Endothelial cell (in vitro differentiated cells): Measurements from ENCODE around the gene APOBEC3B. TPM values are rescaled to one million over a fixed set of nuclear protein-coding genes. Genes with fewer than 3 reads are reported as not detected.
A peak's percentile ranks its signal among the peaks of the same experiment; 100 is the strongest.
"Not testable (repeated sequence)": the region's sequence is repeated elsewhere in the genome, so short reads cannot be mapped to it uniquely, and the experiment has no call there.

Source experiments
- DNase-seq: peaks from one replicate; pipeline ENCODE4 v3.0.0; 2021; ENCODE audit warnings: low spot score
- H3K27ac Mint-ChIP-seq: one replicate; pipeline ENCODE4 v1.8.0; 2021; ENCODE audit warnings: mixed read lengths, inconsistent platforms; ENCODE audit not compliant: unreplicated experiment
- H3K27me3 Mint-ChIP-seq: one replicate; pipeline ENCODE4 v1.8.0; 2021; ENCODE audit warnings: mild to moderate bottlenecking, moderate library complexity, mixed read lengths, inconsistent platforms; ENCODE audit not compliant: unreplicated experiment
- H3K36me3 Mint-ChIP-seq: one replicate; pipeline ENCODE4 v1.8.0; 2021; ENCODE audit warnings: mild to moderate bottlenecking, low read depth, mixed read lengths, inconsistent platforms; ENCODE audit not compliant: unreplicated experiment
- H3K4me1 Mint-ChIP-seq: one replicate; pipeline ENCODE4 v1.8.0; 2021; ENCODE audit warnings: mild to moderate bottlenecking, mixed read lengths, inconsistent platforms; ENCODE audit not compliant: unreplicated experiment
- H3K4me3 Mint-ChIP-seq: one replicate; pipeline ENCODE4 v1.8.0; 2021; ENCODE audit warnings: mild to moderate bottlenecking, mixed read lengths, inconsistent platforms; ENCODE audit not compliant: unreplicated experiment
- H3K9me3 Mint-ChIP-seq: one replicate; pipeline ENCODE4 v1.8.0; 2021; ENCODE audit warnings: mixed read lengths, inconsistent platforms; ENCODE audit not compliant: unreplicated experiment
- total RNA-seq: library from RNA; stranded (reverse); fragmentation: NEBNext Ultra II Directional; extraction: Animal tissue kit (Norgen Biotek cat#: 25700); gene quantifications from one replicate; pipeline ENCODE4 v1.2.1, GENCODE V29; 2021; ENCODE audit not compliant: unreplicated experiment
- TF ChIP-seq, protein P1 (sequence below): fragments of 200-600 bp; sonication (generic); IDR thresholded peaks from one replicate; pipeline ENCODE4 v1.5.0; 2021; ENCODE audit warnings: antibody characterized with exemption; ENCODE audit not compliant: unreplicated experiment

Gene APOBEC3B
- total RNA-seq, 1 donor from 2014 or later = 1.0 TPM

DNA sequence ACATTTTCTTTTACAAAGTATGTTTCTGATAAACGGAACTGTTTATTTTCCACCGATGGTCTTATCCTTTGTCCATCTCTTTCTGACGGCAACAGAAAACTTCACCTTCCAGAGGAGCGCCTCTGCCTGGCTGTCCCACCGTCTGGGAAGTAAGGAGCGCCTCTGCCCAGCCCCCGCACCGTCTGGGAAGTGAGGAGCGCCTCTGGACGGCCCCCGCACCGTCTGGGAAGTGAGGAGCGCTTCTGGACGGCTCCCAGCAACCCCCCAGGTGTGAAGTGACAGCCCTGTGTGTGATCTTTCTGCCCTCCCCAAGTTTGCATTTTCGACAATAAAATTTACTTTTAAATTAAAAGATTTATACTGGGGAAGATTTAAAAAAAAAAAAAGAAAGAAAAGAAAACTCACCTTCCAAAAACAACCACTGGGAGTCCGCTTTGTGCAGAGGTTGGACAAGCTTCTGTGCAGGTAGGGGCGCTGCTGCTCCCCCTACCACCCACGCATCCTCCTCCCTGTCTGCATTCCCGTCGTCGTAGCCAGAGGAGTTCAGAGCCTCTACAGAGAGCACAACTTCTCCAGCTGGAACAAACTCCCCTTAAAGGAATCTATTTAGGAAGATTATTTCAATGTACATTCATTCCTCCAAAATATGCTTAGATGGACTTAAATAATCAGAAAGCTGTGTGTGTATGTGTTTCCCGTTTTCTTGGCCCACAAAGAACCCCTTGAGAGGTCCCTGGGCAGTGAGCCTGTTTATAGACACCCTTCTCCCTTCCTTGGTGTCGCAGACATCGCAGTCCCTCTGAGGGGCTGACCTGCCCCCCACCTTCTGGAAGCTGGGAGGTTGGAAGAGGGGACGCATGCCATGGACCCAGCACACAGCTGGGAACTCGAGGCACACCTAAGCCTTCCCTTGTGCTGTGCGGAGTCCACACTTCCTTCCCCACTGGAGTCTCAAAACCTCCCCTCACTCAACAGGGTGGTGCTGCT, 849 bp upstream of the APOBEC3B start:
- H3K4me3 Mint-ChIP-seq = no peak overlapping the region
- no peaks in the 10 kb centered on the region for H3K9me3 Mint-ChIP-seq
- peaks cover 4% of the 10 kb centered on the region for H3K36me3 Mint-ChIP-seq
- DNase-seq = no peak
- H3K27ac Mint-ChIP-seq = no peak overlapping the region
- no peaks in the 10 kb centered on the region for H3K27me3 Mint-ChIP-seq
- TF ChIP-seq, protein P1, sequence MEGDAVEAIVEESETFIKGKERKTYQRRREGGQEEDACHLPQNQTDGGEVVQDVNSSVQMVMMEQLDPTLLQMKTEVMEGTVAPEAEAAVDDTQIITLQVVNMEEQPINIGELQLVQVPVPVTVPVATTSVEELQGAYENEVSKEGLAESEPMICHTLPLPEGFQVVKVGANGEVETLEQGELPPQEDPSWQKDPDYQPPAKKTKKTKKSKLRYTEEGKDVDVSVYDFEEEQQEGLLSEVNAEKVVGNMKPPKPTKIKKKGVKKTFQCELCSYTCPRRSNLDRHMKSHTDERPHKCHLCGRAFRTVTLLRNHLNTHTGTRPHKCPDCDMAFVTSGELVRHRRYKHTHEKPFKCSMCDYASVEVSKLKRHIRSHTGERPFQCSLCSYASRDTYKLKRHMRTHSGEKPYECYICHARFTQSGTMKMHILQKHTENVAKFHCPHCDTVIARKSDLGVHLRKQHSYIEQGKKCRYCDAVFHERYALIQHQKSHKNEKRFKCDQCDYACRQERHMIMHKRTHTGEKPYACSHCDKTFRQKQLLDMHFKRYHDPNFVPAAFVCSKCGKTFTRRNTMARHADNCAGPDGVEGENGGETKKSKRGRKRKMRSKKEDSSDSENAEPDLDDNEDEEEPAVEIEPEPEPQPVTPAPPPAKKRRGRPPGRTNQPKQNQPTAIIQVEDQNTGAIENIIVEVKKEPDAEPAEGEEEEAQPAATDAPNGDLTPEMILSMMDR = peak; percentile 26
- H3K4me1 Mint-ChIP-seq = no peaks in the 10 kb centered on the region

DNA sequence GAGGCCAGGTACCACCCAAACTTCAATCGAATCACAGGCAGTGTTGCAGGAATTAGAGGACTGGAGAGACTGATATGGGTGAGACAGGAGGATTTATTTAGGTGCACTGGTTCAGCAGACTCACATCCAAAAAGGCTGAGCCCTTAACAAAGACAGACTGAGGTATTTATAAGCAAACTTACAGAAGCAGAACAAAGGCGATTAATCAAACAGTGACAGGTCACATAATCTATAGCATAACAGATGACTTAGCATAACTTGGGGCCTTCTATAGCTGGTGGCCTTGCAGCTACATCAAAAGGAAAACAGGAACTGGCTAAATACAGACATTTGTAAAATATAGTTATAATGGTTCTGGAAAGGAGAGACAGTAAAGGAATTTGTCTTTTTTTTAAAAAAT, 2.1 kb downstream of the APOBEC3B start:
- peaks cover 4% of the 10 kb centered on the region for H3K36me3 Mint-ChIP-seq

DNA sequence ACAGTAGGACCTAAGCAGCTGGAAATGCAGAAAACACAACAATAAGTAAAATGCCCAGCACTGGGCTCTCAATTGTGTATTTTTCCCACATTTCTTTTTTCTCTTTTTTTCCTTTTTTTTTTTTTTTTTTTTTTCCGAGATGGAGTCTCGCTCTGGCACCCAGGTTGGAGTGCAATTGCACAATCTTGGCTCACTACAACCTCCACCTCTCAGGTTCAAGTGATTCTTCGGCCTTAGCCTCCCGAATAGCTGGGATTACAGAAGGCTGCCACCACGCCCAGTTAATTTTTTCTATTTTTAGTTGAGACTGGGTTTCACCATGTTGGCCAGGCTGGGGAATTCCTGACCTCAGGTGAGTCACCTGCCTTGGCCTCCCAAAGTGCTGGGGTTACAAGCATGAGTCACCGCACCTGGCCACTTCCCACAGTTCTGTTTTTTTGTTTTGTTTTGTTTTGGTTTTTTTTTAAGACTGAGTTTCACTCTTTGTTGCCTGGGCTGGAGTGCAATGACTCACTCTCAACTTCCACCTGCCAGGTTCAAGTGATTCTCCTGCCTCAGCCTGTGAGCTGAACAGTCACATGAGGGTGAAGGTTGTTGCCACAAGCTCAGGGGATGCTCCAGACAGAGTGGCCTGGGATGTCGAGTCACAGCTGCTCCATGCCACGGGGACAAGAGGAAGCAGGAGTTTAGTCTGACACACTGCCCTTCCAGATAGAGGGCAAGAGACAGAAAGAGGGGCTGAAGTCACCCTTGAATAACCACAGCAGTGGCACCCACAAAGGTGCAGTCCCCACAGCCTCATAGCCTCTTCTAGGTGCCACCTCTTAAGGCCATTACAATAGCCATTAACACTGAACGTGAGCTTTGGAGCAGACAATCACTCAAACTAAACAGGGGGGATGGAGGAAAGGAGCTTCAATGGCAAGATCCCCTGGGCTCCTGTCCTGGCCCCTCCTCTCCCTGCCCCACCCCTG, 2.9 kb downstream of the APOBEC3B start:
- not testable (repeated sequence) for H3K4me1 Mint-ChIP-seq, DNase-seq, H3K4me3 Mint-ChIP-seq, H3K27ac Mint-ChIP-seq, H3K27me3 Mint-ChIP-seq, H3K36me3 Mint-ChIP-seq, H3K9me3 Mint-ChIP-seq

More for the DNA sequence above, 2.1 kb downstream of the APOBEC3B start:
- Mint-ChIP-seq H3K27ac (no peak overlapping the region), H3K27me3 (peaks cover 1% of the 10 kb centered on the region), H3K9me3 (no peaks in the 10 kb centered on the region), H3K4me3 (no peak overlapping the region), H3K4me1 (no peaks in the 10 kb centered on the region)
- TF ChIP-seq, protein P1 = no peak
- no peak for DNase-seq

DNA sequence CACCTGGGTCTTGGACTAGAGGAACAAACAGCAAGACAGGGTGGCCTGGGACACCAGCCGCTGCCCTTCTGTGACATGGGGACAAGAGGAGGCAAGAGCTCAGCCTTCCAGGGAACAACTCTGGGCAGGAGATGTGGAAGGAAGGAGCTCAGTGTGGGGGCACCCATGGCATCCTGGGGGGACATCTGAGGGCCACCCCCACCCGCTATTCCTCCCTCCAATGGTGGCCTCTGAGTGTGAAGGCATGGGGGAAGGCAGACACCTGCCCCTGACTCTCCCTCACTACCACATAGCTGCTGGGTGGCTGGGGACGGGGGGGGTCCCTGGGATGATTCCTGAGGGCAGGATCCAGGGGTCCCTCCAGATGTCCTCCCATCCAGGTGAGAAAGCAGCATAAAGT, 4.5 kb downstream of the APOBEC3B start:
- no peaks in the 10 kb centered on the region for H3K4me1 Mint-ChIP-seq
- no peaks in the 10 kb centered on the region for H3K9me3 Mint-ChIP-seq
- H3K4me3 Mint-ChIP-seq = no peak overlapping the region
- peaks cover 3% of the 10 kb centered on the region for H3K27me3 Mint-ChIP-seq
- DNase-seq = no peak
- H3K27ac Mint-ChIP-seq = no peak overlapping the region
- H3K36me3 Mint-ChIP-seq = peaks cover 4% of the 10 kb centered on the region
- TF ChIP-seq, protein P1 = no peak

DNA sequence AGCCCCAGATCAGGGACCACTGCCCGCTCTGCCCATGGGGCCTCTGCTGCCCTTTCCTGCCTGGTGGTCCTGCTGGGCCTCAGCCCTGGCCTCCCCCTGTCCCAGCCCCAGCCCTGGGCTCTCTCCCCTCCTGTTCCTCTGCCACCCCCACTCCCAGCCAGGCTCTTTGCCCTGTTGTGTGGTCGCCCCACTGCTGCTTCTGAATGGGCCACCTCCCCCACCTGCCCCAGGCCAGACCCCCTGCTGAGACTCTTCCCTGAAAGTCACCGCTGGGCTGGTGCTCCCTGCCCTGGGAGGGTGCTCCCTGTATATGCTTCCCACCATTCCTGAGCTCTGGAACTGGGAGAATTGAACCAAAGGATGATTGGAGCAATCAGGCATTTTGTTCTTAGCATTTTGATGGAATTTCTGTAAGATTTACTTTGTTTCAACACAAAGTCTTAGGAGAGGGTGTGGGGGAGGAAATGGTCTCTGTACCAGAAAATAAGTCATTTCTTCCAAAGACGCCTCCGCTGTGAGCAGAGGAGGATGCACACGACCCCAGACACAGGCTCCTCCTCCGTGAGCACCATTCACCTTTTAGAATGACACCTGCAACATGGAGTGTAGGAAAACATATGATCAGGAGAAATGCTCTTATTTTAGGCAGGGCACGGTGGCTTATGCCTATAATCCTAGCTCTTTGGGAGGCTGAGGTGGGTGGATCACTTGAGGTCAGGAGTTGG, 5.2 kb downstream of the APOBEC3B start:
- Mint-ChIP-seq H3K27me3 (peaks cover 3% of the 10 kb centered on the region), H3K27ac (no peak overlapping the region)

More for the DNA sequence above, 5.2 kb downstream of the APOBEC3B start:
- H3K9me3 Mint-ChIP-seq = no peaks in the 10 kb centered on the region
- H3K36me3 Mint-ChIP-seq = peaks cover 4% of the 10 kb centered on the region
- H3K4me1 Mint-ChIP-seq = no peaks in the 10 kb centered on the region
- no peak overlapping the region for H3K4me3 Mint-ChIP-seq
- TF ChIP-seq, protein P1 = no peak
- no peak for DNase-seq
